A549 (cell line): Measurements from ENCODE around the gene PTPN23. TPM values are rescaled to one million over a fixed set of nuclear protein-coding genes. Genes with fewer than 3 reads are reported as not detected.

Experiments
- ATAC-seq, 2 experiments: fragments of 200-7000 bp in 1 of 2; fragments of >200 bp in 1 of 2; cut with Nextera tagmentation in 1 of 2; cut with Tn5 transposase in 1 of 2; 3 replicates each; pipeline versions ENCODE4 v1.8.0 to v1.9.1; 2018 to 2020; ENCODE audit warnings: mild to moderate bottlenecking in 1 of 2, moderate library complexity in 1 of 2
- CTCF ChIA-PET: fragments of 300-600 bp; sonication (Branson Sonifier 250); formaldehyde crosslinking; extraction: SDS; loops from one replicate; lab custom pipeline; 2021; ENCODE audit warnings: antibody characterized with exemption, inconsistent platforms; lab: Yijun Ruan, JAX
- POLR2A ChIA-PET: fragments of 350-600 bp; formaldehyde crosslinking; extraction: SDS; loops from one replicate; lab custom pipeline; 2021; ENCODE audit warnings: antibody characterized with exemption, inconsistent platforms; lab: Yijun Ruan, JAX
- DNase-seq, 2 experiments: peaks; one replicate each; pipeline versions ENCODE4 v3.0.0 to v3.0.0-alpha.2; 2011 to 2016; ENCODE audit warnings: low read depth in 1 of 2, low spot score in 1 of 2
- FAIRE-seq: peaks from 2 replicates; lab custom pipeline; 2011; peaks lifted over from hg19 to GRCh38; lab: Jason Lieb, UNC
- H3K27ac ChIP-seq, 2 experiments: fragments of >200 bp; sonication (Bioruptor Twin); formaldehyde crosslinking; 3 replicates each; pipeline ENCODE4 v1.5.1; 2016 to 2017
- H3K4me1 ChIP-seq: fragments of >200 bp; sonication (Bioruptor Twin); formaldehyde crosslinking; 3 replicates; pipeline ENCODE4 v1.6.1; 2016
- H3K4me2 ChIP-seq: fragments of >200 bp; sonication (Bioruptor Twin); formaldehyde crosslinking; 3 replicates; pipeline ENCODE4 v1.6.1; 2016
- H3K4me3 ChIP-seq: fragments of >200 bp; sonication (Bioruptor Twin); formaldehyde crosslinking; 3 replicates; pipeline ENCODE4 v1.5.1; 2016
- H3K9me3 ChIP-seq: fragments of >200 bp; sonication (Bioruptor Twin); formaldehyde crosslinking; 3 replicates; pipeline ENCODE4 v1.6.1; 2016
- ATOH8 ChIP-seq: fragments of 250-450 bp; sonication (Bioruptor Pico); IDR thresholded peaks from 2 replicates; pipeline ENCODE4 v1.5.0; 2020; ENCODE audit warnings: low read depth, mild to moderate bottlenecking, moderate library complexity
- BCL3 ChIP-seq: fragments of >200 bp; sonication (Bioruptor Twin); formaldehyde crosslinking; IDR thresholded peaks from 3 replicates; pipeline ENCODE4 v1.6.1; 2016
- CBX2 ChIP-seq: fragments of 200-600 bp; sonication (generic); IDR thresholded peaks from 2 replicates; pipeline ENCODE4 v1.6.1; 2016; ENCODE audit warnings: low read depth, mild to moderate bottlenecking, borderline replicate concordance
- CBX8 ChIP-seq: fragments of 200-600 bp; sonication (generic); IDR thresholded peaks from 2 replicates; pipeline ENCODE4 v1.6.1; 2016
- CEBPB ChIP-seq, 2 experiments: fragments of >200 bp in 1 of 2; sonication (Bioruptor Twin) in 1 of 2; formaldehyde crosslinking in 1 of 2; IDR thresholded peaks; 2 replicates each; pipeline ENCODE4 v1.6.1; 2012 to 2016
- EHMT2 ChIP-seq: fragments of 200-600 bp; sonication (generic); IDR thresholded peaks from 2 replicates; pipeline ENCODE4 v1.6.1; 2016; ENCODE audit warnings: antibody characterized with exemption, low read depth, mild to moderate bottlenecking, moderate library complexity
- ELK1 ChIP-seq: fragments of 150-350 bp; IDR thresholded peaks from 2 replicates; pipeline ENCODE4 v1.6.1; 2014; ENCODE audit warnings: low read depth, mild to moderate bottlenecking, low read length
- EP300 ChIP-seq, 2 experiments: fragments of >200 bp; sonication (Bioruptor Twin); formaldehyde crosslinking; IDR thresholded peaks; 2 replicates in 1 of 2; 3 replicates in 1 of 2; pipeline ENCODE4 v1.6.1; 2016 to 2017
- GATA3 ChIP-seq: IDR thresholded peaks from 2 replicates; pipeline ENCODE4 v1.6.1; 2012; ENCODE audit warnings: borderline replicate concordance
- HOXA7 ChIP-seq: fragments of 250-450 bp; sonication (Bioruptor Pico); IDR thresholded peaks from 2 replicates; pipeline ENCODE4 v1.5.0; 2020; ENCODE audit warnings: mild to moderate bottlenecking, moderate library complexity
- JUN ChIP-seq, 2 experiments: fragments of >200 bp; sonication (Bioruptor Twin); formaldehyde crosslinking; IDR thresholded peaks; 2 replicates in 1 of 2; 3 replicates in 1 of 2; pipeline ENCODE4 v1.6.1; 2016 to 2017
- JUNB ChIP-seq: fragments of >200 bp; sonication (Bioruptor Twin); formaldehyde crosslinking; IDR thresholded peaks from 2 replicates; pipeline ENCODE4 v1.6.1; 2016
- MAFK ChIP-seq: fragments of 450-650 bp; IDR thresholded peaks from 2 replicates; pipeline ENCODE4 v1.6.1; 2014; ENCODE audit not compliant: partially characterized antibody
- NFE2L2 ChIP-seq: fragments of 150-350 bp; conservative IDR thresholded peaks from 2 replicates; pipeline ENCODE4 v1.6.1; 2014; ENCODE audit warnings: low read length
- NR3C1 ChIP-seq: fragments of >200 bp; sonication (Bioruptor Twin); formaldehyde crosslinking; IDR thresholded peaks from 3 replicates; pipeline ENCODE4 v1.6.1; 2017
- POLR2AphosphoS2 ChIP-seq: conservative IDR thresholded peaks from 2 replicates; pipeline ENCODE4 v1.6.1; 2012; ENCODE audit warnings: low read length, improper control_type of control experiment, inconsistent platforms
- RARB ChIP-seq: fragments of 250-450 bp; sonication (Bioruptor Pico); IDR thresholded peaks from 2 replicates; pipeline ENCODE4 v1.8.0; 2021; ENCODE audit warnings: mild to moderate bottlenecking, moderate library complexity
- SMC3 ChIP-seq: fragments of >200 bp; sonication (Bioruptor Twin); formaldehyde crosslinking; IDR thresholded peaks from 3 replicates; pipeline ENCODE4 v1.6.1; 2018; ENCODE audit warnings: inconsistent platforms
- SREBF2 ChIP-seq: fragments of 450-650 bp; IDR thresholded peaks from 2 replicates; pipeline ENCODE4 v1.6.1; 2014; ENCODE audit warnings: mild to moderate bottlenecking, moderate library complexity
- TFCP2L1 ChIP-seq: fragments of 250-450 bp; sonication (Bioruptor Pico); IDR thresholded peaks from 2 replicates; pipeline ENCODE4 v1.5.0; 2021; ENCODE audit warnings: mild to moderate bottlenecking
- TP53 ChIP-seq: fragments of 250-450 bp; sonication (Bioruptor Pico); IDR thresholded peaks from 2 replicates; pipeline ENCODE4 v1.5.0; 2021; ENCODE audit warnings: mild to moderate bottlenecking, moderate library complexity
- USF2 ChIP-seq: fragments of 450-650 bp; IDR thresholded peaks from 2 replicates; pipeline ENCODE4 v1.6.1; 2014; ENCODE audit warnings: antibody characterized with exemption
- ZSCAN20 ChIP-seq: fragments of 250-450 bp; sonication (Bioruptor Pico); IDR thresholded peaks from 2 replicates; pipeline ENCODE4 v1.8.0; 2022; ENCODE audit warnings: mild to moderate bottlenecking, moderate library complexity
- WGBS: methylation state at CpG from one replicate; pipeline ENCODE4 v1.1.6; 2017; ENCODE audit errors: missing lambda C conversion rate; 5-methylcytosine and 5-hydroxymethylcytosine counted together
- polyA plus RNA-seq, 4 experiments: library from polyadenylated mRNA; depleted of rRNA in 3 of 4; stranded (reverse); fragments of >200 nt; fragmentation: RNase III in 1 of 4; extraction: RNeasy Plus Mini Kit Qiagen cat#74134 plus additional on column Dnase treatment in 1 of 4; gene quantifications; 2 replicates in 3 of 4; 3 replicates in 1 of 4; pipeline ENCODE4 v1.2.3, GENCODE V29; 2011 to 2017

The PTPN23 gene
- polyA plus RNA-seq, 2 of the 4 experiments (the other 2 are of a cell fraction), result 1.5 to 16.8 TPM

GRCh38 chr3:47428662-47429061 is 47.8 kb downstream of the PTPN23 start:
- FAIRE-seq, result no peak
- Histone ChIP-seq H3K9me3 (no peaks in the 10 kb centered on the region), H3K4me3 (no peak overlapping the region), H3K4me1 (no peaks in the 10 kb centered on the region), H3K27ac (no peak overlapping the region), H3K4me2 (no peak overlapping the region)
- CTCF ChIA-PET, result interaction anchor here (0.7 to 3.6 kb wide), 3 partner anchors 8 to 47 kb away, joined by 5 to 24 read pairs (median 12); partner anchors contain the start of gene SCAP
- no peak for DNase-seq
- no peak for ATAC-seq
- WGBS, result 83% methylated on average over 6 of the region's 6 CpGs
- POLR2A ChIA-PET, result no interaction called here
- no peak for TF ChIP-seq MAFK
- no peak for TF ChIP-seq RARB (CRISPR knock-in tag)
- no peak for TF ChIP-seq SMC3
- TF ChIP-seq, all 56 proteins: peak for 0

- 87% methylated on average over 9 of the region's 9 CpGs for WGBS
- FAIRE-seq, result no peak
- TF ChIP-seq TFCP2L1 (CRISPR knock-in tag) (no peak), HOXA7 (CRISPR knock-in tag) (no peak), NR3C1 (no peak), JUN (IDR thresholded peaks at IDR 0.05) (no peak), GATA3 (no peak), EP300 (IDR thresholded peaks at IDR 0.05) (no peak), SMC3 (no peak), TP53 (CRISPR knock-in tag) (no peak), CBX2 (no peak), POLR2AphosphoS2 (no peak), NFE2L2 (no peak), EHMT2 (no peak), USF2 (no peak), JUNB (no peak), MAFK (no peak), CBX8 (no peak), ATOH8 (no peak), ELK1 (no peak), ZSCAN20 (no peak), SREBF2 (no peak)
- TF ChIP-seq, all 56 proteins: peak for 0
- ChIA-PET POLR2A (no interaction called here), CTCF (interaction anchor here (2.6 to 3.6 kb wide), 2 partner anchors 9 to 46 kb away, joined by 12 to 24 read pairs; partner anchors contain the start of gene SCAP)
- Histone ChIP-seq H3K27ac (no peak overlapping the region), H3K4me2 (no peak overlapping the region), H3K9me3 (no peaks in the 10 kb centered on the region), H3K4me3 (no peak overlapping the region), H3K4me1 (no peaks in the 10 kb centered on the region)
- ATAC-seq (no peak), DNase-seq (no peak)
These were observed 48.9 kb downstream of the PTPN23 start for GRCh38 chr3:47429476-47430270.

- H3K4me3 ChIP-seq, result no peak overlapping the region
- ChIA-PET POLR2A (no interaction called here), CTCF (interaction anchor here (3.6 kb wide), 1 partner anchor 10 kb away, joined by 24 read pairs; no protein-coding TSS in a partner anchor)
- FAIRE-seq, result no peak
- WGBS, result 89% methylated on average over 7 of the region's 7 CpGs
- no peak for DNase-seq
- TF ChIP-seq ATOH8, result no peak
- no peak for TF ChIP-seq CEBPB (IDR thresholded peaks at IDR 0.05)
- no peak for TF ChIP-seq BCL3
- TF ChIP-seq CBX8, result no peak
- no peak for TF ChIP-seq ZSCAN20
- no peak for TF ChIP-seq MAFK
- TF ChIP-seq ELK1, result no peak
- TF ChIP-seq RARB (CRISPR knock-in tag), result no peak
- no peak for TF ChIP-seq TP53 (CRISPR knock-in tag)
- TF ChIP-seq, all 56 proteins: peak for 0
- Histone ChIP-seq H3K27ac (no peak overlapping the region), H3K4me1 (no peaks in the 10 kb centered on the region), H3K9me3 (no peaks in the 10 kb centered on the region), H3K4me2 (no peak overlapping the region)
- no peak for ATAC-seq
These were observed 49.8 kb downstream of the PTPN23 start for GRCh38 chr3:47430606-47431005.
